HepG2 (cell line): ENCODE measurements around the gene DBNDD1. TPM values are rescaled to one million over a fixed set of nuclear protein-coding genes. Genes with fewer than 3 reads are reported as not detected.

Experiments
- ATF7 ChIP-seq, 2 experiments: fragments of 450-650 bp in 1 of 2; sonication (generic) in 1 of 2; formaldehyde crosslinking in 1 of 2; IDR thresholded peaks; 2 replicates each; pipeline versions ENCODE4 v1.4.0 to v1.6.1; 2016 to 2020; ENCODE audit warnings: antibody characterized with exemption in 1 of 2, mild to moderate bottlenecking in 1 of 2, missing genetic modification reagents in 1 of 2
- BCL6 ChIP-seq: IDR thresholded peaks from 2 replicates; pipeline ENCODE4 v1.6.1; 2016; ENCODE audit warnings: missing genetic modification reagents, missing compliant biosample characterization
- BHLHE40 ChIP-seq: IDR thresholded peaks from 2 replicates; pipeline ENCODE4 v1.6.1; 2011; ENCODE audit warnings: low read length, improper control_type of control experiment
- BRCA1 ChIP-seq: sonication (generic); formaldehyde crosslinking; IDR thresholded peaks from 2 replicates; pipeline ENCODE4 v1.4.0; 2020; ENCODE audit warnings: missing genetic modification reagents
- ESRRA ChIP-seq: sonication (generic); formaldehyde crosslinking; IDR thresholded peaks from 2 replicates; pipeline ENCODE4 v1.5.1; 2020; ENCODE audit warnings: mild to moderate bottlenecking, low read depth, missing genetic modification reagents
- JDP2 ChIP-seq: sonication (generic); formaldehyde crosslinking; IDR thresholded peaks from 2 replicates; pipeline ENCODE4 v1.8.1; 2022; ENCODE audit warnings: missing genetic modification reagents, borderline replicate concordance
- MIER2 ChIP-seq: IDR thresholded peaks from 2 replicates; pipeline ENCODE4 v1.6.1; 2016; ENCODE audit warnings: missing biosample characterization, missing genetic modification reagents
- NFYB ChIP-seq: sonication (generic); formaldehyde crosslinking; IDR thresholded peaks from 2 replicates; pipeline ENCODE4 v1.4.0; 2020; ENCODE audit warnings: missing genetic modification reagents
- SIX1 ChIP-seq: sonication (generic); formaldehyde crosslinking; IDR thresholded peaks from 2 replicates; pipeline ENCODE4 v1.4.0; 2020; ENCODE audit warnings: missing genetic modification reagents, borderline replicate concordance
- SPEN ChIP-seq: sonication (generic); formaldehyde crosslinking; IDR thresholded peaks from 2 replicates; pipeline ENCODE4 v1.5.1; 2020; ENCODE audit warnings: low read depth, mild to moderate bottlenecking, missing genetic modification reagents
- TCF12 ChIP-seq, 2 experiments: fragments of 450-650 bp in 1 of 2; sonication (generic) in 1 of 2; formaldehyde crosslinking in 1 of 2; IDR thresholded peaks; 2 replicates each; pipeline versions ENCODE4 v1.6.1 to v1.8.0; 2017 to 2022; ENCODE audit warnings: antibody characterized with exemption in 1 of 2, mild to moderate bottlenecking in 1 of 2, missing genetic modification reagents in 1 of 2, moderate library complexity in 1 of 2
- TEF ChIP-seq: sonication (generic); formaldehyde crosslinking; IDR thresholded peaks from 2 replicates; pipeline ENCODE4 v1.5.0; 2020; ENCODE audit warnings: missing genetic modification reagents
- ZBTB26 ChIP-seq: IDR thresholded peaks from 2 replicates; pipeline ENCODE4 v1.6.1; 2016; ENCODE audit warnings: missing compliant biosample characterization, missing genetic modification reagents, borderline replicate concordance
- ZNF143 ChIP-seq: sonication (generic); formaldehyde crosslinking; IDR thresholded peaks from 2 replicates; pipeline ENCODE4 v1.4.0; 2020; ENCODE audit warnings: missing genetic modification reagents
- ZNF33B ChIP-seq: sonication (generic); formaldehyde crosslinking; IDR thresholded peaks from 2 replicates; pipeline ENCODE4 v1.5.1; 2020; ENCODE audit warnings: mild to moderate bottlenecking, missing genetic modification reagents
- polyA plus RNA-seq, 8 experiments: library from polyadenylated mRNA; depleted of rRNA in 3 of 8; stranded (reverse) in 7 of 8; unstranded in 1 of 8; fragments of >200 nt; fragmentation: Illumina TruSeq in 4 of 8; extraction: Trizol in 4 of 8; gene quantifications; 2 replicates each; pipeline versions ENCODE4 v1.2.1 to v1.2.3, GENCODE V29; 2011 to 2016; ENCODE audit warnings: low read depth in 4 of 8, missing spikeins in 1 of 8, mixed read lengths in 1 of 8; ENCODE audit not compliant: insufficient read depth in 1 of 8
- total RNA-seq, 5 experiments: library from RNA; depleted of rRNA; stranded (reverse); fragments of >200 nt; fragmentation: Illumina TruSeq; extraction: Trizol; gene quantifications; 2 replicates each; pipeline ENCODE4 v1.2.3, GENCODE V29; 2016; ENCODE audit warnings: low read depth in 1 of 5
- TF ChIP-seq, protein P1 (sequence below): IDR thresholded peaks from 2 replicates; pipeline ENCODE4 v1.6.1; 2016; ENCODE audit warnings: mild to moderate bottlenecking
- TF ChIP-seq, protein P2 (sequence below): sonication (generic); formaldehyde crosslinking; IDR thresholded peaks from 2 replicates; pipeline ENCODE4 v1.8.0; 2022; ENCODE audit warnings: missing genetic modification reagents, mild to moderate bottlenecking, moderate library complexity, borderline replicate concordance
- TF ChIP-seq, protein P3 (sequence below): sonication (generic); formaldehyde crosslinking; IDR thresholded peaks from 2 replicates; pipeline ENCODE4 v1.4.0; 2020; ENCODE audit warnings: mild to moderate bottlenecking, missing genetic modification reagents
- TF ChIP-seq, protein P4 (sequence below): sonication (generic); formaldehyde crosslinking; IDR thresholded peaks from 2 replicates; pipeline ENCODE4 v1.4.0; 2020; ENCODE audit warnings: missing genetic modification reagents

Gene DBNDD1
- total and polyA plus RNA-seq, 2 of the 13 experiments (the other 11 are each of a cell fraction or from before 2014, with no cell fraction given) = 17.0 to 40.4 TPM

DNA sequence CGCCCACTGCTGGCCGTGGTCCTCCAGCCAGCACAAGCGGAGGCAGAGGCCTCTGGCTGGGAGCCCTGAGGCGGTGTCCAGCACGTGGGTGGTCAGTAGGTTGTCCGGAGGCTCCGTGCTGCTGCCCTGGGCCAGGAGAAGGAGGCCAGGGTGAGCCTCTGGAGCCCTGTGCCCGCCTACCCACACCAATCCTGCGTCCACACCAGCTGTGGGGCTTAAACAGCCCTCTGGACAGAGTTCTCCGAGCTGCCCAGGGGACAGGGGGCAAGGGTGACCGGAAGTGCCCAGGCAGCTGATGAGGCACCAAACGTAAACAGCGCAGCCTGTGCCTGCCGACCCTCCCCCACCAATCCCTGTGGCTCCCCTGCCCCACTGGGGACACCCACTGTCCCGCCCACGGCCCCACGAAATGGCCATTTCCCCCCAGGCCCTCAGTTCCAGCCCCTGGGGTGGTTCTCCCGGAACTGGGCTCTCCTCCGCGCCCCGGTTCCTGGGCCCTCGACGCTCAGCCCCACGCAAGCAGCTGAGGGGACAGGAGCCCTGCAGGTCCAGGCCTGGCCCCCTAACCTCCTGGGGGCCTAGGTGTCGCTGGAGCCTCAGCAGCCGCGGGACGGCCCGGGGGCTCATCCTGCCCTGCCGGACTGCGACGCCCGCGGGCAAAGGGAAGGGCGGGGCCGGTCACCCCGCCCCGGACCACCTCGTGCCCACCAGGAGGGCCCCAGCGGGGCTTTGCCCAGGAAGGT is 27.9 kb upstream of the DBNDD1 start (continued):
- no peak for TF ChIP-seq NFYB (CRISPR knock-in tag)
- no peak for TF ChIP-seq ESRRA
- TF ChIP-seq, protein P1, sequence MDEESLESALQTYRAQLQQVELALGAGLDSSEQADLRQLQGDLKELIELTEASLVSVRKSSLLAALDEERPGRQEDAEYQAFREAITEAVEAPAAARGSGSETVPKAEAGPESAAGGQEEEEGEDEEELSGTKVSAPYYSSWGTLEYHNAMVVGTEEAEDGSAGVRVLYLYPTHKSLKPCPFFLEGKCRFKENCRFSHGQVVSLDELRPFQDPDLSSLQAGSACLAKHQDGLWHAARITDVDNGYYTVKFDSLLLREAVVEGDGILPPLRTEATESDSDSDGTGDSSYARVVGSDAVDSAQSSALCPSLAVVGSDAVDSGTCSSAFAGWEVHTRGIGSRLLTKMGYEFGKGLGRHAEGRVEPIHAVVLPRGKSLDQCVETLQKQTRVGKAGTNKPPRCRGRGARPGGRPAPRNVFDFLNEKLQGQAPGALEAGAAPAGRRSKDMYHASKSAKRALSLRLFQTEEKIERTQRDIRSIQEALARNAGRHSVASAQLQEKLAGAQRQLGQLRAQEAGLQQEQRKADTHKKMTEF = peak; percentile 87
- TF ChIP-seq, protein P2, sequence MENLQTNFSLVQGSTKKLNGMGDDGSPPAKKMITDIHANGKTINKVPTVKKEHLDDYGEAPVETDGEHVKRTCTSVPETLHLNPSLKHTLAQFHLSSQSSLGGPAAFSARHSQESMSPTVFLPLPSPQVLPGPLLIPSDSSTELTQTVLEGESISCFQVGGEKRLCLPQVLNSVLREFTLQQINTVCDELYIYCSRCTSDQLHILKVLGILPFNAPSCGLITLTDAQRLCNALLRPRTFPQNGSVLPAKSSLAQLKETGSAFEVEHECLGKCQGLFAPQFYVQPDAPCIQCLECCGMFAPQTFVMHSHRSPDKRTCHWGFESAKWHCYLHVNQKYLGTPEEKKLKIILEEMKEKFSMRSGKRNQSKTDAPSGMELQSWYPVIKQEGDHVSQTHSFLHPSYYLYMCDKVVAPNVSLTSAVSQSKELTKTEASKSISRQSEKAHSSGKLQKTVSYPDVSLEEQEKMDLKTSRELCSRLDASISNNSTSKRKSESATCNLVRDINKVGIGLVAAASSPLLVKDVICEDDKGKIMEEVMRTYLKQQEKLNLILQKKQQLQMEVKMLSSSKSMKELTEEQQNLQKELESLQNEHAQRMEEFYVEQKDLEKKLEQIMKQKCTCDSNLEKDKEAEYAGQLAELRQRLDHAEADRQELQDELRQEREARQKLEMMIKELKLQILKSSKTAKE (CRISPR knock-in tag) = no peak
- no peak for TF ChIP-seq JDP2
- TF ChIP-seq ATF7 (IDR thresholded peaks at IDR 0.05) = no peak
- no peak; the same call in none of the 2 replicates for TF ChIP-seq ATF7 (CRISPR knock-in tag; IDR thresholded peaks at IDR 0.05)
- no peak; the same call in 1 of the 2 replicates for TF ChIP-seq BHLHE40
- TF ChIP-seq TEF (CRISPR knock-in tag) = no peak
- 0 out of 2 replicates have a peak, but pooled peaks have one; percentile 8 for TF ChIP-seq BCL6 (CRISPR knock-in tag)
- 0 out of 2 replicates have a peak, but pooled peaks have one; percentile 53 for TF ChIP-seq ZBTB26 (CRISPR knock-in tag)
- no peak for TF ChIP-seq ZNF143 (CRISPR knock-in tag)
- TF ChIP-seq, protein P3, sequence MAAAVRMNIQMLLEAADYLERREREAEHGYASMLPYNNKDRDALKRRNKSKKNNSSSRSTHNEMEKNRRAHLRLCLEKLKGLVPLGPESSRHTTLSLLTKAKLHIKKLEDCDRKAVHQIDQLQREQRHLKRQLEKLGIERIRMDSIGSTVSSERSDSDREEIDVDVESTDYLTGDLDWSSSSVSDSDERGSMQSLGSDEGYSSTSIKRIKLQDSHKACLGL (CRISPR knock-in tag) = peak; percentile 84
- no peak for TF ChIP-seq SIX1
- TF ChIP-seq TCF12 (IDR thresholded peaks at IDR 0.05) = no peak
- peak; percentile 82; the same call in 1 of the 2 replicates for TF ChIP-seq TCF12 (CRISPR knock-in tag; IDR thresholded peaks at IDR 0.05)
- TF ChIP-seq BRCA1 = peak; percentile 84
- TF ChIP-seq SPEN (CRISPR knock-in tag) = no peak; the same call in 1 of the 2 replicates
- TF ChIP-seq ZNF33B (CRISPR knock-in tag) = peak; percentile 27; the same call in 1 of the 2 replicates
- TF ChIP-seq MIER2 (CRISPR knock-in tag) = peak; percentile 54; the same call in 1 of the 2 replicates
- TF ChIP-seq, protein P4, sequence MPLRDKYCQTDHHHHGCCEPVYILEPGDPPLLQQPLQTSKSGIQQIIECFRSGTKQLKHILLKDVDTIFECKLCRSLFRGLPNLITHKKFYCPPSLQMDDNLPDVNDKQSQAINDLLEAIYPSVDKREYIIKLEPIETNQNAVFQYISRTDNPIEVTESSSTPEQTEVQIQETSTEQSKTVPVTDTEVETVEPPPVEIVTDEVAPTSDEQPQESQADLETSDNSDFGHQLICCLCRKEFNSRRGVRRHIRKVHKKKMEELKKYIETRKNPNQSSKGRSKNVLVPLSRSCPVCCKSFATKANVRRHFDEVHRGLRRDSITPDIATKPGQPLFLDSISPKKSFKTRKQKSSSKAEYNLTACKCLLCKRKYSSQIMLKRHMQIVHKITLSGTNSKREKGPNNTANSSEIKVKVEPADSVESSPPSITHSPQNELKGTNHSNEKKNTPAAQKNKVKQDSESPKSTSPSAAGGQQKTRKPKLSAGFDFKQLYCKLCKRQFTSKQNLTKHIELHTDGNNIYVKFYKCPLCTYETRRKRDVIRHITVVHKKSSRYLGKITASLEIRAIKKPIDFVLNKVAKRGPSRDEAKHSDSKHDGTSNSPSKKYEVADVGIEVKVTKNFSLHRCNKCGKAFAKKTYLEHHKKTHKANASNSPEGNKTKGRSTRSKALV = no peak
